ENCODE data around the gene CCDC124. TPM values are rescaled to one million over a fixed set of nuclear protein-coding genes. Genes with fewer than 3 reads are reported as not detected.

The CCDC124 gene
- total RNA-seq, 1 donor from 2014 or later: 70.4 TPM

DNA sequence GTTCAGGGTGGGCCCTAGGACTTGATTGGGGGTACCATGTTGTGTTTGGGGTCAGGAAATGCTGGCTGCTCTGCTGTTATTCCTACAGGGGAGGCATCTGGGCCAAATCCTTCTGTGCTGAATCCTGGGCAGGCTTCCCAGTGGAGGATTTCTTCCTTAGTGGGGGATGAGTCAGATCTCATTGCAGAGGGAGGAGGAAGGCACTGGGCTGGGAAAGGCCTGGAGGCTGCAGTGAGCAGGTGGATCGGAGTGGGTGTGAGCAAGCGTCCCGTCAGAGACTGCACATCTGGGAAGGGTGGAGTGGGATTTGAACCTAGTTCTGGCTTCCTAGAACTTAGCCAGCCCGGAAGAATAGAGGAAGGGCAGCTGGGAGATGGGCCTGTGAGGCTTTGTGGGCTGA, 11.5 kb downstream of the CCDC124 start:
- H3K4me1 Mint-ChIP-seq: peaks cover 9% of the 10 kb centered on the region
- H3K27ac Mint-ChIP-seq: no peak overlapping the region
- DNase-seq (ENCODE audit: low spot score in 2 of 2, unreplicated experiment in 2 of 2): no peak
- TF ChIP-seq, protein P1, sequence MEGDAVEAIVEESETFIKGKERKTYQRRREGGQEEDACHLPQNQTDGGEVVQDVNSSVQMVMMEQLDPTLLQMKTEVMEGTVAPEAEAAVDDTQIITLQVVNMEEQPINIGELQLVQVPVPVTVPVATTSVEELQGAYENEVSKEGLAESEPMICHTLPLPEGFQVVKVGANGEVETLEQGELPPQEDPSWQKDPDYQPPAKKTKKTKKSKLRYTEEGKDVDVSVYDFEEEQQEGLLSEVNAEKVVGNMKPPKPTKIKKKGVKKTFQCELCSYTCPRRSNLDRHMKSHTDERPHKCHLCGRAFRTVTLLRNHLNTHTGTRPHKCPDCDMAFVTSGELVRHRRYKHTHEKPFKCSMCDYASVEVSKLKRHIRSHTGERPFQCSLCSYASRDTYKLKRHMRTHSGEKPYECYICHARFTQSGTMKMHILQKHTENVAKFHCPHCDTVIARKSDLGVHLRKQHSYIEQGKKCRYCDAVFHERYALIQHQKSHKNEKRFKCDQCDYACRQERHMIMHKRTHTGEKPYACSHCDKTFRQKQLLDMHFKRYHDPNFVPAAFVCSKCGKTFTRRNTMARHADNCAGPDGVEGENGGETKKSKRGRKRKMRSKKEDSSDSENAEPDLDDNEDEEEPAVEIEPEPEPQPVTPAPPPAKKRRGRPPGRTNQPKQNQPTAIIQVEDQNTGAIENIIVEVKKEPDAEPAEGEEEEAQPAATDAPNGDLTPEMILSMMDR (IDR thresholded peaks at IDR 0.05; ENCODE audit: unreplicated experiment): no peak
- H3K27me3 Mint-ChIP-seq (ENCODE audit: low read depth): peaks cover 2% of the 10 kb centered on the region
- H3K9me3 Mint-ChIP-seq: no peaks in the 10 kb centered on the region
- no peak overlapping the region for H3K4me3 Mint-ChIP-seq
- H3K36me3 Mint-ChIP-seq: no peaks in the 10 kb centered on the region

DNA sequence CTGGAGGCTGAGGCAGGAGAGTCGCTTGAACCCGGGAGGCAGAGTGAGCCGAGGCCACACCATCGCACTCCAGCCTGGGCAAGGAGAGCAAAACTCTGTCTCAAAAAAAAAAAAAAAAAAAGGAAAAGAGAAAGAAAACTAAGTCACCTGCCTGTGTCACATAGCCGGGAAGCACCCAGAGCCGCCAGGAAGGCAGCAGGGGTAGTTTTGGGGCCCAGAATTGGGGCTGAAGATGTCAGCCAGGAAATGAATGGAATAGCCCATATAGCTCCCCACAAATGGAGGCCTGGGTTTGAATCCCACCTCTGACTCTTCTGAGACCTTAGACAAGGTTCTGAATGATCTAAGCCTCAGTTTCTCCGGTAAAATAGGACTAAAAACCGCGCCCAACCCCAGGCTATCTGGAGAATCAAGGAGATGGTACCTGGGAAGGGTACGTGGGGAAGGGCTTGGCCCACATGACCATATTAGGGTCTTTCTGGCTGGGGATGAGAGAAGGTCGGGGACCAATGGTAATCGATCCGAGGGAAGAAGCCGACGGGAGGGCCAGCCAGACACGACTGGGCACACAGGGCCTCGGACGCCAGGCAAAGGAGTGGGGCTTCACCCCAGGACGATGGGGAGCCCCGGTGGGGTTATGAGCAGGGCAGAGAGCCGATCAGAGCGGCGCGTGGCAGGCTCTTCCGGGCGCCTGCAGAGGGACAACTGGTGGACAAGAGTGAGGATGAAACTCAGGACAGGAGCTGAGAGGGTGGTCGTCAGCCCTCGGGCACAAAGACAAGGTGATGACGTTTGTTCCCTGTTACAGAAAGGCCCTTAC, 14.4 kb downstream of the CCDC124 start:
- DNase-seq (ENCODE audit: low spot score in 2 of 2, unreplicated experiment in 2 of 2): peak in 1 of 2 experiments; percentile 57
- H3K4me1 Mint-ChIP-seq: peaks cover 30% of the 10 kb centered on the region

DNA sequence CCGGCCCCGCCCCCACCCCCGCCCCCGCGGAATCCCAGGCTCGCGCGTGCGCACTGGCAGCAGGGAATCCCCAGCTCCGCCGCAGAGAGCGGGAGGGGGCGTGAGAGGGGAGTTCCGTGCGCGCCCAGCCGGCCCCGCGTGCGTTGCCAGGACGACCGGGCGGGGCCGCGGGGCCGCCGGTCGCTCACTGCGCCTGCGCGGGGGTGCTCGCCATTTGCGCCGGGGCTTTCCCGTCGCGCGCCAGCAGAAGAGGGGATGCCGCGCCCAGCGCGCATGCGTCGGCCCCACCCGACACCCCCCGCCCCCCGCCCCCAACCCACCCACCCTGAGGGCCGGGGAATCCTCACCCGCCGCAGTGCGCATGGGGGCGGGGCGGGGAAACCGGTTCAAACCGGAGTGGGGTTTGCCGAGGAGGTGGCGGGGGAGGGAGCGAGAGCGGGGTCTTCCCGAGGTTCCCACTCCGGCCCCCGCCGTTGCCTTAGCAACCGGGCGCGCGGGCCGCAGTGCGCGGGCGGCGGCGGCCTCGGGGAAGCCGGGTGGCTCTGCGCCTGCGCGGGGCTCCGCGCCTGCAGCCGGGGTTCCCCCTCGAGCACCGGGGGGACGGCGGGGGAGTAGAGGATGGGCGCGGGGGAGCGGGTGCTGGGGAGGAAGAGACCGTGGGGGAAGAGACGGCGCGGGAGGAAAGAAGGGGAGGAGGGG, 15.1 kb downstream of the CCDC124 start:
- no peaks in the 10 kb centered on the region for H3K9me3 Mint-ChIP-seq
- peak; percentile 99 for DNase-seq (ENCODE audit: low spot score in 2 of 2, unreplicated experiment in 2 of 2)
- peaks cover 34% of the 10 kb centered on the region for H3K27me3 Mint-ChIP-seq (ENCODE audit: low read depth)
- H3K4me3 Mint-ChIP-seq: peak overlapping the region; percentile 65
- H3K36me3 Mint-ChIP-seq: no peaks in the 10 kb centered on the region
- TF ChIP-seq, protein P1 (IDR thresholded peaks at IDR 0.05; ENCODE audit: unreplicated experiment): no peak
- peaks cover 32% of the 10 kb centered on the region for H3K4me1 Mint-ChIP-seq
- H3K27ac Mint-ChIP-seq: no peak overlapping the region

More for the DNA sequence above, 14.4 kb downstream of the CCDC124 start:
- Mint-ChIP-seq H3K9me3 (no peaks in the 10 kb centered on the region), H3K27ac (peak overlapping the region; percentile 93), H3K4me3 (peak overlapping the region; percentile 82), H3K36me3 (no peaks in the 10 kb centered on the region), H3K27me3 (ENCODE audit: low read depth) (peaks cover 27% of the 10 kb centered on the region)
- TF ChIP-seq, protein P1 (IDR thresholded peaks at IDR 0.05; ENCODE audit: unreplicated experiment): no peak

DNA sequence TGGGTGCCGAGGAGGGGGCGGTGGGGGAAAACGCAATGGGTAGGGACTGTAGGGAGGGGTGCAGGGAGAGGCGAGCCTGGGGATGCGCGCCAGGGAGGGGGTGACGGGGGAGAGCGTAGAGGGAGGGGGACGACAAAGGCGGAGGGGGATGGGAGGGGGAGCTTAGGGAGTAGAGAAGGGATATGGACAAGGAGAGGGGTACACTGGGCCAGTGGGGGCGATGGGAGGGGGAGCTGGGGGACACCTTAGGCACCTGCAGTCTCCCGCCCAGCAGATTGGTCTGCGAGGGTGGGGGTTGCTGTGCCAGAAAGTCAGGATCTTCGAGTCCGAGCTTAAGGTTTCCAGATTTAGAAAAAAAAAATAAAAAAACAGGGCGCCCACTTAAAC, 15.7 kb downstream of the CCDC124 start:
- no peaks in the 10 kb centered on the region for H3K9me3 Mint-ChIP-seq
- no peak for DNase-seq (ENCODE audit: low spot score in 2 of 2, unreplicated experiment in 2 of 2)
- peak overlapping the region; percentile 65 for H3K4me3 Mint-ChIP-seq
- no peaks in the 10 kb centered on the region for H3K36me3 Mint-ChIP-seq
- peak overlapping the region; percentile 94 for H3K27ac Mint-ChIP-seq
- TF ChIP-seq, protein P1 (IDR thresholded peaks at IDR 0.05; ENCODE audit: unreplicated experiment): no peak
- H3K4me1 Mint-ChIP-seq: peaks cover 36% of the 10 kb centered on the region
- peaks cover 39% of the 10 kb centered on the region for H3K27me3 Mint-ChIP-seq (ENCODE audit: low read depth)

DNA sequence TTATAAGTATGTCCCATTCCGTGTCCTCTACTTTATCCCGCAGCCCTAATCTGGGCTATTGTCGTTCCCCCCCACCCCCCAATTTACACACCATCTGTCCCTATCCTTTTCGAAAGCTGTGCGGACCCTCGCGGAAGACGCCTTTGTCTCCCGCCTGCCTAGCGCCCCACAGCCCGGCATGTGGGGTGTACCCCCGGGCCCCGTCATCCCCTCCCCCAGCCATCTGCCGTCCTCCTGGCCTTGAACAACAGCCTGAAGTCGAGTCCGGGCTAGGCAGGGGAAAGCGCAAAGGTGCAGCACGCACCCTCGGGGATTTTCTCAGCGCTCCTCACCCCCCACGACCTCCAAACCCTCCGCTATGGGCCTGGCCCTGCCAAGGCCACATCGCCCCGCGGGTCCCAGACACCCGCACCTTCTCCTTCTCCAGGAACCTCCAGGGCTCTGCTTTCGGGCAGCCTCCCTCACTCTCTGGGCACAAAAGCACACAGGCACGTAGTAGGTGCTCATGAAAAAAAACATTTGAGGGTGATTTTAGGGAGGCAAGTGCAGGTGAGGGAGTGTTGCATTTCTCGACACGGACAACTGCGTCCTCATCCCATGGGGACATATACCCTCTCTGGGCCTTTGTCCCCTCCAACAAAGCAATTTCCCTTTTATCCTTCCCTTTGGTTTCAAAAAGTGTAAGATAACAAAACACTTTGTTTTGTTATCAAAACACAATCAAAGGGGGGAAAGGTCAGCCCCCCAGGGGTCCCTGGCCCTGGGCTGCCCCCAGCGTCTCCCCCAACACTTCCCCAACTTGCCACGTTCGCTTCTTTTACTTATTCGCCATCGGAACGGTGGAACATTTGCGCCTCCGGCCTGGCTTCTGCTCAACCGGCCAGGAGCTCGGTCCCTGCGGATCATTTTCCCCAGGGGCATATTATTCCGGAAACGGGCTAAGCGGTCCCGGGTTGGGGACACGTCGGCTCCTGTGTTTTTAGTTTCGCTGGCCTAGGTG, 16.4 kb downstream of the CCDC124 start:
- Mint-ChIP-seq H3K27ac (peak overlapping the region; percentile 94), H3K36me3 (no peaks in the 10 kb centered on the region), H3K27me3 (ENCODE audit: low read depth) (peaks cover 45% of the 10 kb centered on the region), H3K9me3 (no peaks in the 10 kb centered on the region), H3K4me1 (peaks cover 42% of the 10 kb centered on the region), H3K4me3 (peak overlapping the region; percentile 65)
- TF ChIP-seq, protein P1 (IDR thresholded peaks at IDR 0.05; ENCODE audit: unreplicated experiment): no peak
- no peak for DNase-seq (ENCODE audit: low spot score in 2 of 2, unreplicated experiment in 2 of 2)

Measured in mesothelial cell of epicardium (in vitro differentiated cells).